Motor neuron (in vitro differentiated cells): ENCODE measurements around the gene EPM2A. TPM values are rescaled to one million over a fixed set of nuclear protein-coding genes. Genes with fewer than 3 reads are reported as not detected.
"Not testable (repeated sequence)": the region's sequence is repeated elsewhere in the genome, so short reads cannot be mapped to it uniquely, and the experiment has no call there.

Experiments
- ATAC-seq, 8 experiments: fragments of 200-7000 bp; cut with Tn5 transposase; replicated peaks in 6 of 8; 2 replicates each; pipeline ENCODE4 v1.8.0; 2021; ENCODE audit warnings: mild to moderate bottlenecking in 8 of 8, moderate library complexity in 8 of 8
- H3K27ac ChIP-seq, 2 donors: fragments of 250-450 bp; sonication (Bioruptor Pico); 2 replicates each; pipeline ENCODE4 v1.9.0; 2021; ENCODE audit warnings: antibody characterized with exemption in 2 of 2, mild to moderate bottlenecking in 2 of 2, moderate library complexity in 1 of 2
- H3K4me1 ChIP-seq, 2 donors: fragments of 250-450 bp; sonication (Bioruptor Pico); replicated peaks in 1 of 2; 2 replicates each; pipeline ENCODE4 v1.6.1; 2021; ENCODE audit warnings: antibody characterized with exemption in 2 of 2, mild to moderate bottlenecking in 2 of 2, moderate library complexity in 1 of 2
- H3K4me3 ChIP-seq, 5 donors: fragments of 250-450 bp; sonication (Bioruptor Pico); 2 replicates each; pipeline ENCODE4 v1.9.0; 2021; ENCODE audit warnings: antibody characterized with exemption in 5 of 5, mild to moderate bottlenecking in 5 of 5, moderate library complexity in 4 of 5
- WGBS, 10 experiments: fragments of 450-650 bp; shearing (Covaris generic); methylation state at CpG; one replicate each; pipeline ENCODE4 v1.0.0; 2022; 5-methylcytosine and 5-hydroxymethylcytosine counted together
- in situ Hi-C, 9 experiments: fragments of 400-800 bp; cut with MboI; loops; one replicate each; pipeline ENCODE4 v1.15.0; 2021; ENCODE audit warnings: low sequenced_read_pairs in 9 of 9, low pct_unique_long_range_greater_than_20kb in 2 of 9; ENCODE audit not compliant: unreplicated experiment in 9 of 9
- total RNA-seq, 8 experiments: library from RNA; unstranded; fragments of 300-600 nt; gene quantifications; 2 replicates each; pipeline versions ENCODE4 v1.2.3 to v1.2.4, GENCODE V29; 2022

The EPM2A gene
- total RNA-seq, 8 experiments from 2014 or later: 8.7 to 20.9 (median 11.1) TPM

GRCh38 chr6:145725570-145725969, 9.8 kb downstream of the EPM2A start:
- Histone ChIP-seq H3K27ac (no peak overlapping the region), H3K4me3 (no peak overlapping the region), H3K4me1 (no peaks in the 10 kb centered on the region)
- peak in 1 of 8 experiments; percentile 90 for ATAC-seq
- 40 to 90% (median 79%) methylated on average over 1 to 2 of the region's 2 CpGs; no CpG with 5 or more reads in 1 of the 10 experiments for WGBS, 10 experiments
- in situ Hi-C loops: no loop called here

- Histone ChIP-seq H3K27ac (no peak overlapping the region), H3K4me1 (no peaks in the 10 kb centered on the region), H3K4me3 (no peak overlapping the region)
- 0 to 100% (median 82%) methylated on average over 1 of the region's 1 CpG; no CpG with 5 or more reads in 2 of the 10 experiments for WGBS, 10 experiments
- in situ Hi-C loops: no loop called here
- ATAC-seq: peak in 3 of 8 experiments; percentile 82 to 87 (median 86)
Measured at GRCh38 chr6:145723646-145724045, 11.7 kb downstream of the EPM2A start.

GRCh38 chr6:145722190-145722589, 13.1 kb downstream of the EPM2A start:
- Histone ChIP-seq H3K27ac (no peak overlapping the region), H3K4me1 (no peaks in the 10 kb centered on the region), H3K4me3 (no peak overlapping the region)
- 88 to 100% (median 94%) methylated on average over 1 to 2 of the region's 2 CpGs; no CpG with 5 or more reads in 1 of the 10 experiments for WGBS, 10 experiments
- in situ Hi-C loops: no loop called here
- ATAC-seq: no peak

- 80 to 100% (median 96%) methylated on average over 1 to 3 of the region's 3 CpGs for WGBS, 10 experiments
- no peaks in the 10 kb centered on the region for H3K4me1 ChIP-seq
- ATAC-seq: no peak
- no peak overlapping the region for H3K4me3 ChIP-seq
- in situ Hi-C loops: no loop called here
- H3K27ac ChIP-seq: no peak overlapping the region
Measured at GRCh38 chr6:145721144-145721543, 14.2 kb downstream of the EPM2A start.

GRCh38 chr6:145715426-145715825, 19.9 kb downstream of the EPM2A start:
- 78 to 100% (median 96%) methylated on average over 1 to 3 of the region's 4 CpGs; no CpG with 5 or more reads in 6 of the 10 experiments for WGBS, 10 experiments
- no peak overlapping the region for H3K4me3 ChIP-seq
- ATAC-seq: no peak
- no peaks in the 10 kb centered on the region for H3K4me1 ChIP-seq
- H3K27ac ChIP-seq: no peak overlapping the region
- in situ Hi-C loops: no loop called here

GRCh38 chr6:145714731-145715130, 20.6 kb downstream of the EPM2A start:
- 43 to 86% (median 60%) methylated on average over 1 to 2 of the region's 2 CpGs; no CpG with 5 or more reads in 5 of the 10 experiments for WGBS, 10 experiments
- H3K4me3 ChIP-seq: no peak overlapping the region
- no peak overlapping the region for H3K27ac ChIP-seq
- H3K4me1 ChIP-seq: no peaks in the 10 kb centered on the region
- in situ Hi-C loops: no loop called here
- no peak for ATAC-seq

GRCh38 chr6:145713773-145714172, 21.5 kb downstream of the EPM2A start:
- in situ Hi-C loops: no loop called here
- peak in 2 of 8 experiments; percentile 89 to 93 for ATAC-seq

GRCh38 chr6:145711372-145711771, 23.9 kb downstream of the EPM2A start:
- Histone ChIP-seq H3K27ac (no peak overlapping the region), H3K4me3 (no peak overlapping the region), H3K4me1 (no peaks in the 10 kb centered on the region)
- no peak for ATAC-seq
- in situ Hi-C loops: no loop called here

More at GRCh38 chr6:145713773-145714172, 21.5 kb downstream of the EPM2A start:
- H3K4me1 ChIP-seq: no peaks in the 10 kb centered on the region
- H3K4me3 ChIP-seq: no peak overlapping the region
- 0 to 100% (median 75%) methylated on average over 1 to 2 of the region's 2 CpGs; no CpG with 5 or more reads in 1 of the 10 experiments for WGBS, 10 experiments
- no peak overlapping the region for H3K27ac ChIP-seq

- H3K4me3 ChIP-seq: no peak overlapping the region
- 80 to 100% (median 98%) methylated on average over 1 to 5 of the region's 5 CpGs; no CpG with 5 or more reads in 5 of the 10 experiments for WGBS, 10 experiments
Measured at GRCh38 chr6:145707397-145707796, 27.9 kb downstream of the EPM2A start.

GRCh38 chr6:145705561-145705960, 29.8 kb downstream of the EPM2A start:
- in situ Hi-C loops: no loop called here
- Histone ChIP-seq H3K4me1 (no peaks in the 10 kb centered on the region), H3K4me3 (no peak overlapping the region), H3K27ac (no peak overlapping the region)
- WGBS, 10 experiments: 50 to 100% (median 90%) methylated on average over 1 to 2 of the region's 2 CpGs; no CpG with 5 or more reads in 1 of the 10 experiments
- no peak for ATAC-seq

More at GRCh38 chr6:145707397-145707796, 27.9 kb downstream of the EPM2A start:
- no peaks in the 10 kb centered on the region for H3K4me1 ChIP-seq
- H3K27ac ChIP-seq: no peak overlapping the region
- ATAC-seq: no peak
- in situ Hi-C loops: no loop called here

- Histone ChIP-seq H3K27ac (no peak overlapping the region), H3K4me1 (no peaks in the 10 kb centered on the region), H3K4me3 (no peak overlapping the region)
- ATAC-seq: no peak
- WGBS, 10 experiments: 24 to 82% (median 52%) methylated on average over 1 to 3 of the region's 3 CpGs; no CpG with 5 or more reads in 1 of the 10 experiments
- in situ Hi-C loops: no loop called here
Measured at GRCh38 chr6:145704143-145704781, 31.1 kb downstream of the EPM2A start.

- in situ Hi-C loops: no loop called here
- no peaks in the 10 kb centered on the region for H3K4me1 ChIP-seq
- no peak overlapping the region for H3K4me3 ChIP-seq
- ATAC-seq: peak in 2 of 8 experiments; percentile 74 to 84
- H3K27ac ChIP-seq: no peak overlapping the region
Measured at GRCh38 chr6:145699462-145699861, 35.9 kb downstream of the EPM2A start.

- H3K4me1 ChIP-seq, H3K27ac ChIP-seq, ATAC-seq, in situ Hi-C loops, H3K4me3 ChIP-seq: not testable (repeated sequence)
- WGBS, 10 experiments: 84 to 100% (median 96%) methylated on average over 1 to 8 of the region's 12 CpGs; no CpG with 5 or more reads in 4 of the 10 experiments
Measured at GRCh38 chr6:145697401-145697800, 37.9 kb downstream of the EPM2A start.
